Esophagus muscularis mucosa (tissue), 4 donors: ENCODE data around the gene BIK. TPM values are rescaled to one million over a fixed set of nuclear protein-coding genes. Genes with fewer than 3 reads are reported as not detected.
A peak's percentile ranks its signal among the peaks of the same experiment; 100 is the strongest.

ENCODE experiments used
- DNase-seq: peaks from one replicate; pipeline ENCODE4 v3.0.0-alpha.2; 2017; ENCODE audit errors: extremely low spot score
- H3K27ac ChIP-seq, 4 donors: fragments of 200-600 bp; sonication (generic); replicated peaks in 1 of 4; 1 replicate in 3 of 4; 2 replicates in 1 of 4; pipeline ENCODE4 v1.5.1; 2016 to 2019; ENCODE audit warnings: mild to moderate bottlenecking in 1 of 4
- H3K27me3 ChIP-seq, 4 donors: fragments of 200-600 bp; sonication (generic); one replicate each; pipeline versions ENCODE4 v1.5.1 to v1.6.0; 2016 to 2019
- H3K36me3 ChIP-seq, 4 donors: fragments of 200-600 bp; sonication (generic); one replicate each; pipeline ENCODE4 v1.5.1; 2016 to 2019
- H3K4me1 ChIP-seq, 4 donors: fragments of 200-600 bp; sonication (generic); one replicate each; pipeline ENCODE4 v1.5.1; 2016 to 2019
- H3K4me3 ChIP-seq, 4 donors: fragments of 200-600 bp; sonication (generic); 1 replicate in 2 of 4; 2 replicates in 2 of 4; pipeline ENCODE4 v1.5.1; 2016 to 2019; ENCODE audit warnings: mild to moderate bottlenecking in 4 of 4, moderate library complexity in 1 of 4
- H3K9me3 ChIP-seq, 4 donors: fragments of 200-600 bp; sonication (generic); 1 replicate in 3 of 4; 2 replicates in 1 of 4; pipeline ENCODE4 v1.5.1; 2016 to 2019
- CTCF ChIP-seq, 3 experiments: fragments of 200-600 bp in 2 of 3; fragments of 450-650 bp in 1 of 3; sonication (generic) in 2 of 3; IDR thresholded peaks; one replicate each; pipeline ENCODE4 v1.5.1; 2017 to 2019; ENCODE audit warnings: antibody characterized with exemption in 3 of 3, mild to moderate bottlenecking in 2 of 3, moderate library complexity in 1 of 3
- EP300 ChIP-seq: sonication (generic); formaldehyde crosslinking; IDR thresholded peaks from one replicate; pipeline ENCODE4 v1.6.1; 2017; ENCODE audit warnings: antibody characterized with exemption
- POLR2A ChIP-seq: fragments of 450-650 bp; IDR thresholded peaks from one replicate; pipeline ENCODE4 v1.6.1; 2017; ENCODE audit warnings: antibody characterized with exemption, moderate library complexity, mild to moderate bottlenecking, low read depth
- POLR2AphosphoS5 ChIP-seq, 2 donors: sonication (generic); formaldehyde crosslinking; IDR thresholded peaks; one replicate each; pipeline ENCODE4 v1.6.1; 2017; ENCODE audit warnings: antibody characterized with exemption in 2 of 2
- WGBS: methylation state at CpG from one replicate; pipeline ENCODE4 v1.1.5; 2018; 5-methylcytosine and 5-hydroxymethylcytosine counted together
- intact Hi-C: fragments of 100-400 bp; cut with DNase I; formaldehyde crosslinking; loops from one replicate; pipeline ENCODE4 v1.15.1; 2023
- total RNA-seq, 4 donors: library from RNA; depleted of rRNA; stranded (reverse); fragments of >200 nt; gene quantifications; one replicate each; pipeline versions ENCODE4 v1.1.0 to v1.2.1, GENCODE V29; 2016

BIK gene
- total RNA-seq, result under 1 TPM in 1 of 4 donors, not detected in 3; 0.32 TPM

- no peaks in the 10 kb centered on the region for H3K36me3 ChIP-seq
- peak within 1 kb of the TSS in 1 of 4 donors; percentile 6 for H3K27ac ChIP-seq
- TF ChIP-seq POLR2A (no peak), POLR2AphosphoS5 (IDR thresholded peaks at IDR 0.05) (no peak), EP300 (no peak), CTCF (IDR thresholded peaks at IDR 0.05) (peak in 1 of 3 experiments; percentile 19)
- peaks cover 16 to 24% (median 20%) of the 10 kb centered on the region in 4 donors for H3K4me1 ChIP-seq
- peaks cover 0 to 61% (median 30%) of the 10 kb centered on the region in 4 donors for H3K27me3 ChIP-seq
- no peaks in the 10 kb centered on the region for H3K9me3 ChIP-seq
- DNase-seq, result no peak
- intact Hi-C loops, result no loop called here
- peak within 1 kb of the TSS; percentile 51 to 69 (median 58) for H3K4me3 ChIP-seq
- 0% methylated on average over 12 of the region's 49 CpGs for WGBS
Observed at GRCh38 chr22:43110444-43110926, at the start of gene BIK. BIK (plus strand) TSS chr22:43110750; CDS start chr22:43124023, 13,273 bp downstream.

GRCh38 chr22:43066134-43066533 is 44.4 kb upstream of the BIK start:
- TF ChIP-seq EP300 (no peak), POLR2AphosphoS5 (IDR thresholded peaks at IDR 0.05) (no peak), CTCF (IDR thresholded peaks at IDR 0.05) (no peak), POLR2A (no peak)
- Histone ChIP-seq H3K27ac (no peak overlapping the region), H3K36me3 (peaks cover 8 to 82% (median 53%) of the 10 kb centered on the region in 4 donors), H3K4me1 (no peaks in the 10 kb centered on the region), H3K27me3 (no peaks in the 10 kb centered on the region), H3K4me3 (no peak overlapping the region), H3K9me3 (no peaks in the 10 kb centered on the region)
- WGBS, result 72% methylated on average over 7 of the region's 7 CpGs
- intact Hi-C loops, result no loop called here
- no peak for DNase-seq

GRCh38 chr22:43066844-43067385 is 43.6 kb upstream of the BIK start:
- TF ChIP-seq POLR2A (no peak), POLR2AphosphoS5 (IDR thresholded peaks at IDR 0.05) (no peak), EP300 (no peak), CTCF (IDR thresholded peaks at IDR 0.05) (no peak)
- DNase-seq, result no peak
- WGBS, result 74% methylated on average over 11 of the region's 11 CpGs
- Histone ChIP-seq H3K27ac (no peak overlapping the region), H3K4me1 (no peaks in the 10 kb centered on the region), H3K4me3 (no peak overlapping the region), H3K36me3 (peaks cover under 1 to 82% (median 51%) of the 10 kb centered on the region in 4 donors), H3K9me3 (no peaks in the 10 kb centered on the region), H3K27me3 (no peaks in the 10 kb centered on the region)
- intact Hi-C loops, result no loop called here

GRCh38 chr22:43077121-43077877 is 33.3 kb upstream of the BIK start:
- Histone ChIP-seq H3K9me3 (no peaks in the 10 kb centered on the region), H3K4me3 (no peak overlapping the region), H3K27ac (no peak overlapping the region), H3K27me3 (no peaks in the 10 kb centered on the region), H3K4me1 (no peaks in the 10 kb centered on the region), H3K36me3 (peaks cover 0 to 20% (median 11%) of the 10 kb centered on the region in 4 donors)
- DNase-seq, result no peak
- TF ChIP-seq CTCF (IDR thresholded peaks at IDR 0.05) (no peak), EP300 (no peak), POLR2A (no peak), POLR2AphosphoS5 (IDR thresholded peaks at IDR 0.05) (no peak)
- 80% methylated on average over 14 of the region's 20 CpGs for WGBS
- intact Hi-C loops, result no loop called here
